Skeletal muscle satellite cell (primary cell): ENCODE measurements around the gene TM4SF5. TPM values are rescaled to one million over a fixed set of nuclear protein-coding genes. Genes with fewer than 3 reads are reported as not detected.

Source experiments
- H3K27me3 ChIP-seq: 2 replicates; pipeline ENCODE4 v1.7.0; 2013; ENCODE audit warnings: low read length; ENCODE audit not compliant: control insufficient read depth, insufficient read depth
- H3K36me3 ChIP-seq: 2 replicates; pipeline ENCODE4 v1.7.0; 2013; ENCODE audit warnings: mild to moderate bottlenecking, control low read depth, low read length; ENCODE audit not compliant: insufficient read depth
- H3K4me1 ChIP-seq: 2 replicates; pipeline ENCODE4 v1.7.0; 2013; ENCODE audit warnings: low read length; ENCODE audit not compliant: control insufficient read depth, insufficient read depth
- H3K4me2 ChIP-seq: 2 replicates; pipeline ENCODE4 v1.7.0; 2013; ENCODE audit warnings: mild to moderate bottlenecking, low read length
- H3K4me3 ChIP-seq: 2 replicates; pipeline ENCODE4 v1.7.0; 2013; ENCODE audit warnings: low read length
- H3K9ac ChIP-seq: 2 replicates; pipeline ENCODE4 v1.7.0; 2013; ENCODE audit warnings: mild to moderate bottlenecking, low read depth, low read length, moderate library complexity
- H3K9me3 ChIP-seq: replicated peaks from 2 replicates; pipeline ENCODE4 v1.7.0; 2013; ENCODE audit warnings: mild to moderate bottlenecking, control low read depth, low read length
- total RNA-seq: library from RNA; depleted of rRNA; stranded (reverse); fragments of >200 nt; gene quantifications from 2 replicates; pipeline ENCODE4 v1.2.3, GENCODE V29; 2012; rRNA removed

The TM4SF5 gene
- total RNA-seq, result not detected in 2 replicates

- no peak within 1 kb of the TSS for H3K9ac ChIP-seq
- no peaks in the 10 kb centered on the region for H3K9me3 ChIP-seq
- no peak within 1 kb of the TSS for H3K4me2 ChIP-seq
- no peak within 1 kb of the TSS for H3K4me3 ChIP-seq
- peaks cover 25% of the 10 kb centered on the region for H3K27me3 ChIP-seq
- H3K36me3 ChIP-seq, result no peaks in the 10 kb centered on the region
- H3K4me1 ChIP-seq, result peaks cover 16% of the 10 kb centered on the region
These were observed at the start of gene TM4SF5 for GRCh38 chr17:4771519-4772234. TM4SF5 (plus strand) TSS chr17:4771886; CDS start chr17:4771923, 37 bp downstream.

GRCh38 chr17:4722678-4723240 is 48.9 kb upstream of the TM4SF5 start:
- Histone ChIP-seq H3K4me2 (no peak overlapping the region), H3K9ac (no peak overlapping the region), H3K9me3 (no peaks in the 10 kb centered on the region), H3K27me3 (no peaks in the 10 kb centered on the region), H3K36me3 (no peaks in the 10 kb centered on the region), H3K4me1 (peaks cover 8% of the 10 kb centered on the region), H3K4me3 (no peak overlapping the region)

GRCh38 chr17:4724650-4725049 is 47.0 kb upstream of the TM4SF5 start:
- Histone ChIP-seq H3K9me3 (no peaks in the 10 kb centered on the region), H3K27me3 (no peaks in the 10 kb centered on the region), H3K9ac (no peak overlapping the region), H3K4me2 (no peak overlapping the region), H3K4me1 (peaks cover 8% of the 10 kb centered on the region), H3K36me3 (no peaks in the 10 kb centered on the region), H3K4me3 (no peak overlapping the region)

- Histone ChIP-seq H3K9ac (no peak overlapping the region), H3K36me3 (no peaks in the 10 kb centered on the region), H3K4me1 (peaks cover 8% of the 10 kb centered on the region), H3K4me3 (no peak overlapping the region), H3K4me2 (no peak overlapping the region), H3K9me3 (no peaks in the 10 kb centered on the region), H3K27me3 (no peaks in the 10 kb centered on the region)
These were observed 45.9 kb upstream of the TM4SF5 start for GRCh38 chr17:4725646-4726310.

- no peak overlapping the region for H3K9ac ChIP-seq
- H3K36me3 ChIP-seq, result no peaks in the 10 kb centered on the region
- H3K9me3 ChIP-seq, result no peaks in the 10 kb centered on the region
- H3K27me3 ChIP-seq, result no peaks in the 10 kb centered on the region
- no peak overlapping the region for H3K4me2 ChIP-seq
- H3K4me3 ChIP-seq, result no peak overlapping the region
- H3K4me1 ChIP-seq, result no peaks in the 10 kb centered on the region
These were observed 43.6 kb upstream of the TM4SF5 start for GRCh38 chr17:4728124-4728523.

- H3K4me2 ChIP-seq, result no peak overlapping the region
- H3K36me3 ChIP-seq, result no peaks in the 10 kb centered on the region
- H3K27me3 ChIP-seq, result peaks cover 2% of the 10 kb centered on the region
- H3K4me3 ChIP-seq, result no peak overlapping the region
- no peaks in the 10 kb centered on the region for H3K9me3 ChIP-seq
- H3K4me1 ChIP-seq, result no peaks in the 10 kb centered on the region
- no peak overlapping the region for H3K9ac ChIP-seq
These were observed 38.6 kb upstream of the TM4SF5 start for GRCh38 chr17:4733073-4733531.

- peaks cover 7% of the 10 kb centered on the region for H3K4me1 ChIP-seq
- no peaks in the 10 kb centered on the region for H3K9me3 ChIP-seq
- H3K4me2 ChIP-seq, result no peak overlapping the region
- H3K4me3 ChIP-seq, result no peak overlapping the region
- no peaks in the 10 kb centered on the region for H3K36me3 ChIP-seq
- no peak overlapping the region for H3K9ac ChIP-seq
- H3K27me3 ChIP-seq, result peaks cover 18% of the 10 kb centered on the region
These were observed 36.7 kb upstream of the TM4SF5 start for GRCh38 chr17:4734857-4735475.

- no peaks in the 10 kb centered on the region for H3K36me3 ChIP-seq
- H3K9me3 ChIP-seq, result no peaks in the 10 kb centered on the region
- H3K4me2 ChIP-seq, result no peak overlapping the region
- no peak overlapping the region for H3K4me3 ChIP-seq
- peaks cover 7% of the 10 kb centered on the region for H3K4me1 ChIP-seq
- peaks cover 28% of the 10 kb centered on the region for H3K27me3 ChIP-seq
- no peak overlapping the region for H3K9ac ChIP-seq
These were observed 35.6 kb upstream of the TM4SF5 start for GRCh38 chr17:4735876-4736651.

GRCh38 chr17:4738136-4739121 is 33.3 kb upstream of the TM4SF5 start:
- peak overlapping the region; percentile 81 for H3K4me3 ChIP-seq
- no peaks in the 10 kb centered on the region for H3K9me3 ChIP-seq
- peak overlapping the region; percentile 76 for H3K9ac ChIP-seq
- no peaks in the 10 kb centered on the region for H3K36me3 ChIP-seq
- H3K4me1 ChIP-seq, result peaks cover 7% of the 10 kb centered on the region
- H3K27me3 ChIP-seq, result peaks cover 45% of the 10 kb centered on the region
- peak overlapping the region; percentile 95 for H3K4me2 ChIP-seq
